Ovary (tissue), 9 donors: ENCODE results near the gene NFE2. TPM values are rescaled to one million over a fixed set of nuclear protein-coding genes. Genes with fewer than 3 reads are reported as not detected.
A peak's percentile ranks its signal among the peaks of the same experiment; 100 is the strongest.
"Not testable (repeated sequence)": the region's sequence is repeated elsewhere in the genome, so short reads cannot be mapped to it uniquely, and the experiment has no call there.

Experiments
- DNase-seq, 5 donors: peaks; one replicate each; pipeline ENCODE4 v3.0.0-alpha.2; 2019 to 2020
- H3K27ac ChIP-seq, 2 donors: fragments of 200-600 bp; one replicate each; pipeline versions ENCODE4 v1.5.1 to v1.8.0; 2019 to 2022
- H3K27me3 ChIP-seq: fragments of 200-600 bp; one replicate; pipeline ENCODE4 v1.8.0; 2022
- H3K36me3 ChIP-seq: fragments of 200-600 bp; sonication (generic); one replicate; pipeline ENCODE4 v1.5.1; 2019
- H3K4me1 ChIP-seq: one replicate; pipeline ENCODE4 v1.8.1; 2013; ENCODE audit warnings: mild to moderate bottlenecking, moderate library complexity; ENCODE audit not compliant: insufficient read depth
- H3K4me3 ChIP-seq: fragments of 200-600 bp; sonication (generic); one replicate; pipeline ENCODE4 v1.5.1; 2017
- H3K9me3 ChIP-seq, 2 donors: fragments of 200-600 bp in 1 of 2; sonication (generic) in 1 of 2; one replicate each; pipeline versions ENCODE4 v1.5.1 to v1.8.1; 2013 to 2019; ENCODE audit warnings: mild to moderate bottlenecking in 1 of 2, moderate library complexity in 1 of 2
- EP300 ChIP-seq: sonication (generic); formaldehyde crosslinking; IDR thresholded peaks from one replicate; pipeline ENCODE4 v1.6.1; 2017; ENCODE audit warnings: antibody characterized with exemption
- POLR2A ChIP-seq: fragments of 450-650 bp; IDR thresholded peaks from one replicate; pipeline ENCODE4 v1.6.1; 2017; ENCODE audit warnings: antibody characterized with exemption, mild to moderate bottlenecking, moderate library complexity
- WGBS, 3 donors: extraction: QIAGEN DNeasy Blood & Tissue Kit in 1 of 3; methylation state at CpG; one replicate each; pipeline versions ENCODE4 v1.1.5 to v1.1.7; 2013 to 2017; 5-methylcytosine and 5-hydroxymethylcytosine counted together
- intact Hi-C, 4 donors: fragments of 100-400 bp; cut with DNase I; formaldehyde crosslinking; loops; one replicate each; pipeline versions ENCODE4 v1.11.0 to v1.15.1; 2022 to 2023
- polyA plus RNA-seq, 2 donors: library from polyadenylated mRNA; stranded (reverse); fragments of 200-250 nt in 1 of 2; fragments of 350-450 nt in 1 of 2; fragmentation: Illumina TruSeq in 1 of 2; extraction: RNeasy Lipid Tissue Mini Kit (QIAGEN cat#74804) in 1 of 2; gene quantifications; one replicate each; pipeline ENCODE4 v1.2.3, GENCODE V29; 2013 to 2014
- total RNA-seq, 7 donors: library from RNA; depleted of rRNA in 2 of 7; stranded (reverse); fragments of >200 nt in 2 of 7; fragmentation: NEBNext Ultra II Directional in 3 of 7; extraction: Animal tissue kit (Norgen Biotek cat#: 25700) in 3 of 7; gene quantifications; one replicate each; pipeline versions ENCODE4 v1.1.0 to v1.2.4, GENCODE V29; 2016 to 2023
- TF ChIP-seq, protein P1 (sequence below), 3 donors: fragments of 450-650 bp in 2 of 3; fragments of 200-600 bp in 1 of 3; IDR thresholded peaks; one replicate each; pipeline versions ENCODE4 v1.5.1 to v1.8.0; 2016 to 2022; ENCODE audit warnings: antibody characterized with exemption in 3 of 3, mild to moderate bottlenecking in 1 of 3
- donor health status: DM: no; HTN: no; CAD: no; lungs with moderate emphysema.
- donor health status: DM: no; HTN: no; CAD: no.
- donor health status: Bipolar disorder and iron deficiency.
- donor health status: DM: yes; HTN: yes; CAD: no.
- donor health status: DM: no; HTN: no; CAD: no.
- donor health status: DM: yes; HTN: yes; CAD: no.

NFE2 gene
- total and polyA plus RNA-seq, 9 donors, result 0.05 to 0.54 (median 0.33) TPM; not detected in 2

DNA sequence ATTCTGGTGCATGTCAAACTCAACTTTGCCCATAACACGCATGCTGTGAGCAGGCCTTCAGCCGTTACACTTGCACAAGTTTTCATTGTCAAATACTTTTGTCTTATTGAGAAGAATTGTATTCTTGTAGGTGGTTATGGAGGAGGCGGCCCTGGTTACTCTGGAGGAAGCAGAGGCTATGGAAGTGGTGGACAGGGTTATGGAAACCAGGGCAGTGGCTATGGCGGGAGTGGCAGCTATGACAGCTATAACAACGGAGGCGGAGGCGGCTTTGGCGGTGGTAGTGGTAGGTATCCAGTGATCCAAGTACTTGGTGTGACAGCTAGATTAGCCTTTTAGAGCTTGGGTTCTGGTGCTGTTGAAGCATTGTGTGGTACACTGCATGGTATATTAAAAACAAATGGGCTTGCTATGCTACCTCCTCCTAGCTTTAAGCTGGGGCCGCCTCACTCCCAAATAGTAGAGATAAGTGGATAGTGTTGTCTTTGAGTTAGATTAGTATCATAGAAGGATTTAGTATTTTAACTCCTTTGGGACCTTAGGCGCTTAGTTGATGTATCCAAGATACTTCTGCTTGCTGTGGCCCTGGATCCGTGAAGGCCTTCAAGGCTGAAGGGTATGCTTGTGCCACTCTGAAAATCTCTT, 17.7 kb downstream of the NFE2 start:
- WGBS, 3 donors, result 27 to 38% (median 33%) methylated on average over 11 of the region's 11 CpGs
- Histone ChIP-seq H3K27me3 (no peaks in the 10 kb centered on the region), H3K4me1 (peaks cover 2% of the 10 kb centered on the region), H3K4me3 (no peak overlapping the region), H3K9me3 (no peaks in the 10 kb centered on the region), H3K27ac (no peak overlapping the region), H3K36me3 (no peaks in the 10 kb centered on the region)
- no peak for DNase-seq
- intact Hi-C loops, result loop anchor here in 2 of 4 donors (5.0 to 10.0 kb wide), 3 partner anchors 58 to 74 kb away; no protein-coding TSS in a partner anchor
- TF ChIP-seq EP300, result no peak

DNA sequence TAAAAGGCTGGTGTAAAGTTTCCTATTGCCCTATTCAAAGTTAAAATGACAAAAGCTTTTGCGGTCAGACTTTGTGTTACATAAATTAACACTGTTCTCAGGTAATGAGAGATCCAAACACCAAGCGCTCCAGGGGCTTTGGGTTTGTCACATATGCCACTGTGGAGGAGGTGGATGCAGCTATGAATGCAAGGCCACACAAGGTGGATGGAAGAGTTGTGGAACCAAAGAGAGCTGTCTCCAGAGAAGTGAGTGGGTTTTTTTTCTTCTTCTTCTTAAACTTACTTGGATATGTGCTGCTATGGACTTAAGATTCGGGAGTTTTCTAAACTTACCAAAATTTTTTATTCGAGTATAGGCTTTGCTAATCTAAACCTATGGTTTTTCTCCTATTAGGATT, 19.1 kb downstream of the NFE2 start:
- H3K27me3 ChIP-seq, H3K36me3 ChIP-seq, H3K9me3 ChIP-seq, H3K4me1 ChIP-seq, DNase-seq: not testable (repeated sequence)
- 8 to 13% (median 12%) methylated on average over 4 of the region's 4 CpGs for WGBS, 3 donors
- Histone ChIP-seq H3K4me3 (peak overlapping the region; percentile 65), H3K27ac (peak overlapping the region; percentile 38 to 96)
- intact Hi-C loops, result loop anchor here in 2 of 4 donors (5.0 to 10.0 kb wide), 3 partner anchors 57 to 76 kb away; no protein-coding TSS in a partner anchor

DNA sequence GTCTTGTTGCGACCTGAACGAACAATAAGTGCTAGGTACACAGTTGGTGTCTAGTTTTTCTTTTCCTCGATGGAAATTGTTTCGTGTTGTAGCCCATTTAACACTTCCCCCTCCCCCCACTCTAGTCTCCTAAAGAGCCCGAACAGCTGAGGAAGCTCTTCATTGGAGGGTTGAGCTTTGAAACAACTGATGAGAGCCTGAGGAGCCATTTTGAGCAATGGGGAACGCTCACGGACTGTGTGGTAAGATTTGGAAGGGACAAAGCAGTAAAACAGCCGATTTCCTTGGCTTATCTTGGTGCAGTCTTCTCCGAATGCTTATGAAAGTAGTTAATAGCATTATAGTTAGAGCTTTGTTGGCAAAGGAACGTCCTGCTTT, 19.6 kb downstream of the NFE2 start:
- not testable (repeated sequence) for DNase-seq, H3K27me3 ChIP-seq, H3K4me1 ChIP-seq, H3K36me3 ChIP-seq, H3K9me3 ChIP-seq
- 0 to 1% (median 0%) methylated on average over 10 of the region's 10 CpGs for WGBS, 3 donors
- Histone ChIP-seq H3K27ac (peak overlapping the region; percentile 38 to 96), H3K4me3 (peak overlapping the region; percentile 65)
- intact Hi-C loops, result loop anchor here in 2 of 4 donors (5.0 to 10.0 kb wide), 3 partner anchors 56 to 76 kb away; no protein-coding TSS in a partner anchor

DNA sequence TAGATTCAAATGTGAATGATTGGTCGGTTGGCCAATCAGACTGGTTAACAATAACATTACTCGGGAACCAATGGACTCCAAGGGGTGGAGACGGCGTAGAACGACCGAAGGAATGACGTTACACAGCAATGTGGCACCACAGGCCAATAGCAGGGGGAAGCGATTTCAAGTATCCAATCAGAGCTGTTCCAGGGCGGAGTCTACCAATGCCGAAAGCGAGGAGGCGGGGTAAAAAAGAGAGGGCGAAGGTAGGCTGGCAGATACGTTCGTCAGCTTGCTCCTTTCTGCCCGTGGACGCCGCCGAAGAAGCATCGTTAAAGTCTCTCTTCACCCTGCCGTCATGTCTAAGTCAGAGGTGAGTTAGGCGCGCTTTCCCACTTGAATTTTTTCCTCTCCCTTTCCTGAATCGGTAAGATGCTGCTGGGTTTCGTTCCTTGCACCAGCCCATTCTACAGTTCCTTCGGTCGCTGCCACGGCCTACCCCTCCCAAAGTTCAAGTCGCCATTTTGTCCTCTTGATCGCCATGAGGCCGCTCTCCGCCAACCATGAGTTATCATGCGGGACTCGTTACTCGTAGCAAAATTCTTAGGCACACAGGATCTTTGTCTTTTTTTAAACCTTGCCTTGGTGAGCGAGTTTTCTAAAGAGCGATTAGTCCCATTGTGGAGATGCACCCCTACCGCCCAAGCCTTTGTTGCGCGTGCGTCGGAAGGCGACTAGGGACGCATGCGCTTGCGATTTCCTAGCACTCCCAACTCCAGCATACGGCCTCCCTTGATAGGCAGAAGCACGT, 20.2 kb downstream of the NFE2 start, which contains the start of gene HNRNPA1:
TSS of gene HNRNPA1 (plus strand) at position 259 of the 793 bp plus-strand sequence. CDS start at position 341, 82 bp downstream.
- Histone ChIP-seq H3K9me3 (no peaks in the 10 kb centered on the region), H3K4me3 (peak within 1 kb of the TSS; percentile 65), H3K27me3 (no peaks in the 10 kb centered on the region), H3K4me1 (peaks cover 6% of the 10 kb centered on the region), H3K36me3 (no peaks in the 10 kb centered on the region), H3K27ac (peak within 1 kb of the TSS; percentile 89 to 96)
- TF ChIP-seq EP300 (no peak), POLR2A (peak; percentile 98)
- TF ChIP-seq, protein P1, sequence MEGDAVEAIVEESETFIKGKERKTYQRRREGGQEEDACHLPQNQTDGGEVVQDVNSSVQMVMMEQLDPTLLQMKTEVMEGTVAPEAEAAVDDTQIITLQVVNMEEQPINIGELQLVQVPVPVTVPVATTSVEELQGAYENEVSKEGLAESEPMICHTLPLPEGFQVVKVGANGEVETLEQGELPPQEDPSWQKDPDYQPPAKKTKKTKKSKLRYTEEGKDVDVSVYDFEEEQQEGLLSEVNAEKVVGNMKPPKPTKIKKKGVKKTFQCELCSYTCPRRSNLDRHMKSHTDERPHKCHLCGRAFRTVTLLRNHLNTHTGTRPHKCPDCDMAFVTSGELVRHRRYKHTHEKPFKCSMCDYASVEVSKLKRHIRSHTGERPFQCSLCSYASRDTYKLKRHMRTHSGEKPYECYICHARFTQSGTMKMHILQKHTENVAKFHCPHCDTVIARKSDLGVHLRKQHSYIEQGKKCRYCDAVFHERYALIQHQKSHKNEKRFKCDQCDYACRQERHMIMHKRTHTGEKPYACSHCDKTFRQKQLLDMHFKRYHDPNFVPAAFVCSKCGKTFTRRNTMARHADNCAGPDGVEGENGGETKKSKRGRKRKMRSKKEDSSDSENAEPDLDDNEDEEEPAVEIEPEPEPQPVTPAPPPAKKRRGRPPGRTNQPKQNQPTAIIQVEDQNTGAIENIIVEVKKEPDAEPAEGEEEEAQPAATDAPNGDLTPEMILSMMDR (IDR thresholded peaks at IDR 0.05), result no peak
- WGBS, 3 donors, result 0 to 1% (median 0%) methylated on average over 48 of the region's 48 CpGs
- DNase-seq, result peak; percentile 93 to 98 (median 94)
- intact Hi-C loops, result loop anchor here in 2 of 4 donors (5.0 to 10.0 kb wide), 3 partner anchors 56 to 77 kb away; no protein-coding TSS in a partner anchor

DNA sequence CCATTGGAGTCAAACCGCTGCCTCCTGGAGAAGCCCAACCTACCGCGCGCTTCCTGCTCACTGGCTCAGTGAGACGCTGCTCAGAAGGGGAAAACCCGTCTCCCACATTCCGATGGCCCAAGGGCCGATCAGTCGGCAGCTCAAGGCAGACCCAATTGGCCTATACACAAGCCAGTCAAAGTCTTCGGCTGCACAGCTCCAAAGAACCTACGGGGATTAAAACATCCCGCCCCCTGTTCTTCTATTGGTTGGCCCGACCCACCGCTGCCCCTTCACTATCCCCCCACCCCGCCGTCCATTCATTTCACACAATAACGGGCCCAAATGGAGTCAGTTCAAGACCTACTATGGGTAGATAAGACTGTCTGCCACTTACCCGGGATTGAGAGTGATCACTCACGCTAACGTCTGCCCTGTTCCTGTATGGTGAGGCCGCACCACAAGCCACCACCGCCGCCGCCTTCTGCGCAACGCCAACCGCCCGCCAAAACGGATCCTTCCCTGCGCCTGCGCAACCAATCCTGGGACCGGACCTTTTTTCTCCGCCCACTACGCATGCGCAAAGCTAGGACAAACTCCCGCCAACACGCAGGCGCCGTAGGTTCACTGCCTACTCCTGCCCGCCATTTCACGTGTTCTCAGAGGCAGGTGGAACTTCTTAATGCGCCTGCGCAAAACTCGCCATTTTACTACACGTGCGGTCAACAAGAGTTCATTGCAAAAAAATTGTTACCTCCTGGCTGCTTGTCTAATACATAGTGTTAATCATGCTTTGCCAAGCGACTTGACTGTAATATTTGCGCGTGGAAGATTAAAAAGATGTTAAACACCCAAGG, 21.0 kb downstream of the NFE2 start, which contains the start of gene CBX5:
TSS of gene CBX5 (minus strand) at position 491 of the 836 bp plus-strand sequence. CDS start 22,472 bp downstream, outside the sequence.
- WGBS, 3 donors, result 0% methylated on average over 49 of the region's 49 CpGs
- no peaks in the 10 kb centered on the region for H3K27me3 ChIP-seq
- H3K9me3 ChIP-seq, result no peaks in the 10 kb centered on the region
- intact Hi-C loops, result loop anchor here in 3 of 4 donors (1.0 to 10.0 kb wide), 4 partner anchors 45 to 77 kb away; partner anchors contain the start of gene COPZ1 (in 1 of the 3)
- peak; percentile 99 to 100 (median 100) for DNase-seq
- H3K4me3 ChIP-seq, result peak within 1 kb of the TSS; percentile 65
- TF ChIP-seq, protein P1 (IDR thresholded peaks at IDR 0.05), result peak in 1 of 3 donors; percentile 8
- peak; percentile 85 for TF ChIP-seq EP300
- peak; percentile 91 for TF ChIP-seq POLR2A
- no peaks in the 10 kb centered on the region for H3K36me3 ChIP-seq
- peaks cover 6% of the 10 kb centered on the region for H3K4me1 ChIP-seq
- H3K27ac ChIP-seq, result peak within 1 kb of the TSS; percentile 89 to 96
